HL-60 (cell line): ENCODE results near the gene SOX6.

Experiments used
- GABPA ChIP-seq: IDR thresholded peaks from 2 replicates; pipeline ENCODE4 v1.6.1; 2012; ENCODE audit warnings: low read depth
- POLR2AphosphoS5 ChIP-seq: IDR thresholded peaks from 2 replicates; pipeline ENCODE4 v1.6.1; 2012; ENCODE audit warnings: low read depth
- SPI1 ChIP-seq: IDR thresholded peaks from 2 replicates; pipeline ENCODE4 v1.6.1; 2012; ENCODE audit warnings: low read depth, mild to moderate bottlenecking, borderline replicate concordance
- TF ChIP-seq, protein P1 (sequence below): IDR thresholded peaks from one replicate; pipeline ENCODE4 v1.5.1; 2011; ENCODE audit warnings: low read length, control low read depth, inconsistent platforms; ENCODE audit not compliant: insufficient read depth
- TF ChIP-seq, protein P2 (sequence below): IDR thresholded peaks from 2 replicates; pipeline ENCODE4 v1.6.1; 2012; ENCODE audit warnings: low read depth; ENCODE audit not compliant: insufficient replicate concordance

- TF ChIP-seq, protein P1, sequence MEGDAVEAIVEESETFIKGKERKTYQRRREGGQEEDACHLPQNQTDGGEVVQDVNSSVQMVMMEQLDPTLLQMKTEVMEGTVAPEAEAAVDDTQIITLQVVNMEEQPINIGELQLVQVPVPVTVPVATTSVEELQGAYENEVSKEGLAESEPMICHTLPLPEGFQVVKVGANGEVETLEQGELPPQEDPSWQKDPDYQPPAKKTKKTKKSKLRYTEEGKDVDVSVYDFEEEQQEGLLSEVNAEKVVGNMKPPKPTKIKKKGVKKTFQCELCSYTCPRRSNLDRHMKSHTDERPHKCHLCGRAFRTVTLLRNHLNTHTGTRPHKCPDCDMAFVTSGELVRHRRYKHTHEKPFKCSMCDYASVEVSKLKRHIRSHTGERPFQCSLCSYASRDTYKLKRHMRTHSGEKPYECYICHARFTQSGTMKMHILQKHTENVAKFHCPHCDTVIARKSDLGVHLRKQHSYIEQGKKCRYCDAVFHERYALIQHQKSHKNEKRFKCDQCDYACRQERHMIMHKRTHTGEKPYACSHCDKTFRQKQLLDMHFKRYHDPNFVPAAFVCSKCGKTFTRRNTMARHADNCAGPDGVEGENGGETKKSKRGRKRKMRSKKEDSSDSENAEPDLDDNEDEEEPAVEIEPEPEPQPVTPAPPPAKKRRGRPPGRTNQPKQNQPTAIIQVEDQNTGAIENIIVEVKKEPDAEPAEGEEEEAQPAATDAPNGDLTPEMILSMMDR = no peak
- TF ChIP-seq, protein P2, sequence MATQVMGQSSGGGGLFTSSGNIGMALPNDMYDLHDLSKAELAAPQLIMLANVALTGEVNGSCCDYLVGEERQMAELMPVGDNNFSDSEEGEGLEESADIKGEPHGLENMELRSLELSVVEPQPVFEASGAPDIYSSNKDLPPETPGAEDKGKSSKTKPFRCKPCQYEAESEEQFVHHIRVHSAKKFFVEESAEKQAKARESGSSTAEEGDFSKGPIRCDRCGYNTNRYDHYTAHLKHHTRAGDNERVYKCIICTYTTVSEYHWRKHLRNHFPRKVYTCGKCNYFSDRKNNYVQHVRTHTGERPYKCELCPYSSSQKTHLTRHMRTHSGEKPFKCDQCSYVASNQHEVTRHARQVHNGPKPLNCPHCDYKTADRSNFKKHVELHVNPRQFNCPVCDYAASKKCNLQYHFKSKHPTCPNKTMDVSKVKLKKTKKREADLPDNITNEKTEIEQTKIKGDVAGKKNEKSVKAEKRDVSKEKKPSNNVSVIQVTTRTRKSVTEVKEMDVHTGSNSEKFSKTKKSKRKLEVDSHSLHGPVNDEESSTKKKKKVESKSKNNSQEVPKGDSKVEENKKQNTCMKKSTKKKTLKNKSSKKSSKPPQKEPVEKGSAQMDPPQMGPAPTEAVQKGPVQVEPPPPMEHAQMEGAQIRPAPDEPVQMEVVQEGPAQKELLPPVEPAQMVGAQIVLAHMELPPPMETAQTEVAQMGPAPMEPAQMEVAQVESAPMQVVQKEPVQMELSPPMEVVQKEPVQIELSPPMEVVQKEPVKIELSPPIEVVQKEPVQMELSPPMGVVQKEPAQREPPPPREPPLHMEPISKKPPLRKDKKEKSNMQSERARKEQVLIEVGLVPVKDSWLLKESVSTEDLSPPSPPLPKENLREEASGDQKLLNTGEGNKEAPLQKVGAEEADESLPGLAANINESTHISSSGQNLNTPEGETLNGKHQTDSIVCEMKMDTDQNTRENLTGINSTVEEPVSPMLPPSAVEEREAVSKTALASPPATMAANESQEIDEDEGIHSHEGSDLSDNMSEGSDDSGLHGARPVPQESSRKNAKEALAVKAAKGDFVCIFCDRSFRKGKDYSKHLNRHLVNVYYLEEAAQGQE = no peak
- TF ChIP-seq POLR2AphosphoS5 = no peak
- TF ChIP-seq SPI1 = no peak
- TF ChIP-seq GABPA = no peak
Measured at GRCh38 chr11:15933886-15934625, 422.3 kb downstream of the SOX6 start.
